Heart right ventricle (tissue), 16 donors: ENCODE data around the gene PPP2R3B. TPM values are rescaled to one million over a fixed set of nuclear protein-coding genes. Genes with fewer than 3 reads are reported as not detected.
"Not testable (repeated sequence)": the region's sequence is repeated elsewhere in the genome, so short reads cannot be mapped to it uniquely, and the experiment has no call there.

Experiments
- ATAC-seq, 8 donors: fragments of 200-7000 bp; cut with Tn5 transposase; one replicate each; pipeline ENCODE4 v1.9.1; 2020; ENCODE audit warnings: mild to moderate bottlenecking in 8 of 8, moderate library complexity in 8 of 8, moderate number of reproducible peaks in 1 of 8
- DNase-seq, 2 donors: peaks; one replicate each; pipeline ENCODE4 v3.0.0-alpha.2; 2020
- H3K27ac ChIP-seq, 10 donors: fragments of 200-600 bp; sonication (generic) in 2 of 10; one replicate each; pipeline versions ENCODE4 v1.5.0 to v1.8.0; 2020 to 2022; ENCODE audit warnings: mild to moderate bottlenecking in 3 of 10
- H3K27me3 ChIP-seq, 7 donors: fragments of 200-600 bp; one replicate each; pipeline ENCODE4 v1.8.0; 2021 to 2022; ENCODE audit warnings: mild to moderate bottlenecking in 2 of 7
- H3K36me3 ChIP-seq, 9 donors: fragments of 200-600 bp; sonication (generic) in 1 of 9; one replicate each; pipeline versions ENCODE4 v1.5.0 to v1.8.0; 2020 to 2022; ENCODE audit warnings: mild to moderate bottlenecking in 2 of 9
- H3K4me1 ChIP-seq, 9 donors: fragments of 200-600 bp; sonication (generic) in 1 of 9; one replicate each; pipeline versions ENCODE4 v1.5.0 to v1.8.0; 2020 to 2022; ENCODE audit warnings: mild to moderate bottlenecking in 4 of 9
- H3K4me3 ChIP-seq, 10 donors: fragments of 200-600 bp; sonication (generic) in 2 of 10; one replicate each; pipeline versions ENCODE4 v1.5.0 to v1.8.0; 2020 to 2022; ENCODE audit warnings: mild to moderate bottlenecking in 7 of 10, moderate library complexity in 2 of 10
- H3K9me3 ChIP-seq, 11 donors: fragments of 200-600 bp in 10 of 11; sonication (generic) in 2 of 11; one replicate each; pipeline versions ENCODE4 v1.5.0 to v1.8.0; 2013 to 2022; ENCODE audit warnings: mild to moderate bottlenecking in 2 of 11, control low read depth in 1 of 11, moderate library complexity in 1 of 11
- CTCF ChIP-seq, 9 donors: fragments of 200-600 bp; sonication (generic) in 2 of 9; IDR thresholded peaks; one replicate each; pipeline versions ENCODE4 v1.5.0 to v1.8.0; 2021 to 2022; ENCODE audit warnings: antibody characterized with exemption in 9 of 9, mild to moderate bottlenecking in 5 of 9, moderate library complexity in 1 of 9
- WGBS, 2 donors: extraction: QIAGEN DNeasy Blood & Tissue Kit; methylation state at CpG; one replicate each; pipeline ENCODE4 v1.1.7; 2013; ENCODE audit warnings: inconsistent platforms in 1 of 2; 5-methylcytosine and 5-hydroxymethylcytosine counted together
- intact Hi-C, 10 donors: fragments of 100-400 bp; cut with DNase I; formaldehyde crosslinking; loops; one replicate each; pipeline versions ENCODE4 v1.11.1 to v1.14.2; 2022
- polyA plus RNA-seq, 2 donors: library from polyadenylated mRNA; stranded (reverse); fragments of 200-250 nt; gene quantifications; one replicate each; pipeline ENCODE4 v1.2.3, GENCODE V29; 2013
- total RNA-seq, 10 donors: library from RNA; stranded (reverse); fragmentation: NEBNext Ultra II Directional in 3 of 10; extraction: Animal tissue kit (Norgen Biotek cat#: 25700) in 3 of 10; gene quantifications; one replicate each; pipeline versions ENCODE4 v1.2.1 to v1.2.4, GENCODE V29; 2021 to 2023
- donor health status: Arrhythmogenic right ventricular cardiomyopathy.
- donor health status: ischemic (EF 13 %, LVEDD 7.1; RV severe dilation, severe dysfunction).
- donor health status: healthy with polysubstance abuse.
- donor health status: DM: no; HTN: yes; CAD: no.
- donor health status: DM: no; HTN: no; CAD: no.
- donor health status: ischemic (EF 25% LVEDD 6.9; RV normal size, moderate dysfunction).
- donor health status: ischemic (EF 25% LVEDD 5.7; RV mildly dilated, moderate dysfunction).
- donor health status: healthy.
- donor health status: DM: yes; HTN: yes; CAD: no.
- donor health status: Ischemic cardiomyopathy.
- donor health status: ischemic (EF 35%, LVEDD 5.7; RV mildly dilated, moderate dysfunction).
- donor health status: nonischemic (EF 11% LVEDD 7.7; RV severe dilation, severe dysfunction).
- donor health status: DM: yes; HTN: yes; CAD: no.
- donor health status: PGD.
- donor health status: ischemic (EF 29% LVEDD 5.4; RV normal size, mild dysfunction).
- donor health status: nonischemic (EF 23%, LVEDD 6.1; RV moderate dilation, normal function).

Gene PPP2R3B
- total and polyA plus RNA-seq, 12 donors: 73.9 to 362 (median 128) TPM

- H3K4me1 ChIP-seq: peaks cover 0 to 14% (median 7%) of the 10 kb centered on the region in 9 donors
- intact Hi-C loops: no loop called here
- WGBS, 2 donors: 95 to 97% methylated on average over 13 of the region's 13 CpGs
- no peaks in the 10 kb centered on the region for H3K27me3 ChIP-seq
- H3K36me3 ChIP-seq: no peaks in the 10 kb centered on the region
- DNase-seq (no peak), ATAC-seq (no peak)
- H3K9me3 ChIP-seq: no peaks in the 10 kb centered on the region
- no peak for TF ChIP-seq CTCF (IDR thresholded peaks at IDR 0.05)
- H3K4me3 ChIP-seq: no peak overlapping the region
- H3K27ac ChIP-seq: no peak overlapping the region
Measured at GRCh38 chrX:390459-390858, 3.8 kb upstream of the PPP2R3B start.

DNA sequence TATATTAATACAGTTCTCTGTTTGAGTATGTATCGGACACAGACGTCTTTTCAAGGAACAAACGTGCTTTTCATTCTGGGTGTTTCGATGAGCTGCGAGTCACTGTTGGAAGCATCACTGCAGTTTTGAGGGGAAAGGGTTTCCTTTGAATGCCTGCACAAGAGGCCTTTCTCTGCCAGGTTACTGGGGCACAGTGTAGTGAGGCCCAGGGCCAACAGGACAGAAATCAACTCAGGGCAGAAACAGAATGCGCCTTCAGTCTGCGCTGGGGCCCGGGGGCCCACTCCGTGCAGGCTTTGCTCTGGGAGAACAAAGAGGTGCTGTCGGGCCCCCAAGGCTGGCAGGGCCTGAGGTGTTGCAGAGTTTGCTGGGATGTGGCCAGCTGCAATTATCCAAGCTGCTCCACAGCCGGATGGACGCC lies 2.3 kb upstream of the PPP2R3B start:
- intact Hi-C loops: no loop called here
- TF ChIP-seq CTCF (IDR thresholded peaks at IDR 0.05): no peak
- 91 to 92% methylated on average over 12 of the region's 12 CpGs for WGBS, 2 donors
- Histone ChIP-seq H3K27me3 (no peaks in the 10 kb centered on the region), H3K4me1 (peaks cover 0 to 15% (median 8%) of the 10 kb centered on the region in 9 donors), H3K4me3 (no peak overlapping the region), H3K36me3 (no peaks in the 10 kb centered on the region), H3K27ac (no peak overlapping the region), H3K9me3 (no peaks in the 10 kb centered on the region)
- ATAC-seq (no peak), DNase-seq (no peak)

GRCh38 chrX:387729-388128 lies 1.0 kb upstream of the PPP2R3B start:
- H3K36me3 ChIP-seq: no peaks in the 10 kb centered on the region
- DNase-seq: no peak
- peaks cover 0 to 15% (median 8%) of the 10 kb centered on the region in 9 donors for H3K4me1 ChIP-seq
- peak overlapping the region in 9 of 10 donors; percentile 59 to 99 (median 77) for H3K4me3 ChIP-seq
- no peak for ATAC-seq
- WGBS, 2 donors: 66 to 75% methylated on average over 14 of the region's 14 CpGs
- H3K27ac ChIP-seq: peak overlapping the region in 9 of 10 donors; percentile 94 to 100 (median 99)
- TF ChIP-seq CTCF (IDR thresholded peaks at IDR 0.05): no peak
- intact Hi-C loops: loop anchor here in 2 of 10 donors (2.0 kb wide), 2 partner anchors 25 to 69 kb away; partner anchors contain the start of gene GTPBP6 (in 1 of the 2)
- H3K9me3 ChIP-seq: no peaks in the 10 kb centered on the region
- no peaks in the 10 kb centered on the region for H3K27me3 ChIP-seq

DNA sequence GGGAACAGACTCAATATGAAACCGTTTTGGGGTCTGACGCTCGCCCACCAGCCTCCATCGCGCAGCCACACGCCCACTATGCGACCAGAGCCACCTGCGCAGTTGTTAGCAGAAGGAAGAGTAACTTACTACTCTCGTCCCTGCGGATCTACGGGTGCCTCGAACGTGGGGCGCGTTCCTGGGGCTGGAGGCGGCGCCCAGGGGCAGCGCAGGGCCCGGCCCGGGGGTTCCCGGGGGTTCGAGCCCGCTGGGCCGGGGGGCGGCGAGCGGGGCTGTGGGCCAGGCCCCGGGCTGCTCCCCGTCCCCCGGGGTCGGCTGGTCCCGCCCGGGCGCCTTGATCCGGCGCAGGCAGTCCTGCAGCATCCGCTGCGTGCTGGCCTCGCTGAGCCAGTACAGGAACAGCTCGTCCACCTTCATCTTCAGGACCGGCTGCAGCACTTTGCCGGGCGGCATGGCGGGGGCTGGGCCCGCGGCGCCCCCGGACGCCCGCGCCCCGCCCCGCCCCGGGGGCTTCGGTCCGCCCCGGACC lies 404 bp downstream of the PPP2R3B start:
- intact Hi-C loops: loop anchor here in 2 of 10 donors (2.0 kb wide), 2 partner anchors 26 to 68 kb away; partner anchors contain the start of gene GTPBP6 (in 1 of the 2)
- DNase-seq (no peak), ATAC-seq (no peak)
- Histone ChIP-seq H3K27me3 (no peaks in the 10 kb centered on the region), H3K4me1 (peaks cover 0 to 15% (median 8%) of the 10 kb centered on the region in 9 donors), H3K9me3 (no peaks in the 10 kb centered on the region), H3K4me3 (peak overlapping the region; percentile 42 to 99 (median 74)), H3K27ac (peak overlapping the region; percentile 94 to 100 (median 99)), H3K36me3 (no peaks in the 10 kb centered on the region)
- TF ChIP-seq CTCF (IDR thresholded peaks at IDR 0.05): no peak
- 1% methylated on average over 47 to 57 of the region's 57 CpGs for WGBS, 2 donors

DNA sequence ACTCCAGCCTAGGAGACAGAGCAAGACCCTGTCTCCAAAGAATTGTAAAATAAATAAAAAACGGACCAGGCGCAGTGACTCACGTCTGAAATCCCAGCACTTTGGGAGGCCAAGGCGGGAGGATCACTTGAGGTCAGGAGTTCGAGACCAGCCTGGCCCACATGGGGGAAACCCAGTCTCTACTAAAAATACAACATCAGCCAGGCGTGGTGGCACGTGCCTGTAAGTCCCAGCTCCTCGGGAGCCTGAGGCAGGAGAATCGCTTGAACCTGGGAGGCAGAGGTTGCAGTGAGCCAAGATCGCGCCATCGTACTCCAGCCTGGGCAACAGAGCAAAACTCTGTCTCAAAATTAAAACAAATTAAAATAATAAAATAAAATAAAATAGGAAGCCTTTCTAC lies 971 bp downstream of the PPP2R3B start:
- intact Hi-C loops: loop anchor here in 2 of 10 donors (2.0 kb wide), 2 partner anchors 27 to 67 kb away; partner anchors contain the start of gene GTPBP6 (in 1 of the 2)
- DNase-seq, ATAC-seq: not testable (repeated sequence)

More for the DNA sequence above, 971 bp downstream of the PPP2R3B start:
- not testable (repeated sequence) for H3K9me3 ChIP-seq, H3K27me3 ChIP-seq, H3K27ac ChIP-seq, H3K36me3 ChIP-seq
- Histone ChIP-seq H3K4me1 (peaks cover 0 to 15% (median 8%) of the 10 kb centered on the region in 9 donors), H3K4me3 (peak overlapping the region in 8 of 10 donors; percentile 59 to 99 (median 74))
- 65 to 72% methylated on average over 12 of the region's 12 CpGs for WGBS, 2 donors
